Gastrocnemius medialis (tissue), 4 donors: ENCODE data around the gene PRRG1. TPM values are rescaled to one million over a fixed set of nuclear protein-coding genes. Genes with fewer than 3 reads are reported as not detected.
"Not testable (repeated sequence)": the region's sequence is repeated elsewhere in the genome, so short reads cannot be mapped to it uniquely, and the experiment has no call there.

Source experiments
- ATAC-seq, 2 donors: fragments of 150-250 bp; one replicate each; pipeline ENCODE4 v1.9.1; 2016
- DNase-seq, 2 donors: peaks; one replicate each; pipeline ENCODE4 v3.0.0-alpha.2; 2019
- H3K27ac ChIP-seq, 4 donors: fragments of 200-600 bp; sonication (generic); 1 replicate in 1 of 4; 2 replicates in 3 of 4; pipeline ENCODE4 v1.5.1; 2016 to 2018; ENCODE audit warnings: mild to moderate bottlenecking in 2 of 4, moderate library complexity in 1 of 4
- H3K27me3 ChIP-seq, 3 donors: fragments of 200-600 bp; sonication (generic) in 2 of 3; 1 replicate in 1 of 3; 2 replicates in 2 of 3; pipeline versions ENCODE4 v1.5.1 to v1.6.0; 2016 to 2019; ENCODE audit warnings: mild to moderate bottlenecking in 1 of 3, moderate library complexity in 1 of 3
- H3K36me3 ChIP-seq, 2 donors: fragments of 200-600 bp; sonication (generic) in 1 of 2; one replicate each; pipeline ENCODE4 v1.5.1; 2017 to 2018
- H3K4me1 ChIP-seq, 2 donors: fragments of 200-600 bp; sonication (generic) in 1 of 2; one replicate each; pipeline ENCODE4 v1.5.1; 2016 to 2017; ENCODE audit warnings: mild to moderate bottlenecking in 2 of 2
- H3K4me3 ChIP-seq, 4 donors: fragments of 200-600 bp; sonication (generic) in 3 of 4; 1 replicate in 1 of 4; 2 replicates in 3 of 4; pipeline ENCODE4 v1.5.1; 2016 to 2019; ENCODE audit warnings: mild to moderate bottlenecking in 2 of 4
- H3K9me3 ChIP-seq, 3 donors: fragments of 200-600 bp; sonication (generic) in 2 of 3; 1 replicate in 1 of 3; 2 replicates in 2 of 3; pipeline ENCODE4 v1.5.1; 2016 to 2019
- CTCF ChIP-seq, 5 experiments: fragments of 450-650 bp in 3 of 5; fragments of 200-600 bp in 2 of 5; sonication (generic) in 2 of 5; IDR thresholded peaks in 4 of 5; conservative IDR thresholded peaks in 1 of 5; 1 replicate in 4 of 5; 2 replicates in 1 of 5; pipeline ENCODE4 v1.5.1; 2016 to 2019; ENCODE audit warnings: antibody characterized with exemption in 5 of 5, mild to moderate bottlenecking in 3 of 5, moderate library complexity in 3 of 5
- POLR2A ChIP-seq, 2 donors: fragments of 450-650 bp; IDR thresholded peaks; one replicate each; pipeline ENCODE4 v1.6.1; 2017; ENCODE audit warnings: antibody characterized with exemption in 2 of 2, mild to moderate bottlenecking in 2 of 2, moderate library complexity in 2 of 2
- in situ Hi-C, 4 donors: fragments of 200-750 bp; cut with MboI; loops; one replicate each; pipeline versions ENCODE4 v1.15.0 to v1.8.0; 2017; ENCODE audit warnings: low sequenced_read_pairs in 4 of 4
- intact Hi-C: fragments of 100-400 bp; cut with DNase I; formaldehyde crosslinking; loops from one replicate; pipeline ENCODE4 v1.15.1; 2023; ENCODE audit warnings: low total_unique reads
- total RNA-seq, 4 donors: library from RNA; depleted of rRNA; stranded (reverse); fragments of >200 nt; gene quantifications; one replicate each; pipeline versions ENCODE4 v1.1.0 to v1.2.3, GENCODE V29; 2016

The PRRG1 gene
- total RNA-seq, 4 donors from 2014 or later: 8.2 to 20.0 (median 10.1) TPM

- no peak overlapping the region for H3K4me3 ChIP-seq
- intact Hi-C loops: no loop called here
- in situ Hi-C loops: no loop called here
- no peaks in the 10 kb centered on the region for H3K36me3 ChIP-seq
- TF ChIP-seq CTCF (IDR thresholded peaks at IDR 0.05 in 4 of 5, conservative IDR thresholded peaks at IDR 0.05 in 1 of 5) (no peak), POLR2A (IDR thresholded peaks at IDR 0.05) (no peak)
- H3K4me1 ChIP-seq: peaks cover 0 to 5% of the 10 kb centered on the region in 2 donors
- ATAC-seq: no peak
- DNase-seq: no peak
- no peaks in the 10 kb centered on the region for H3K9me3 ChIP-seq
- H3K27me3 ChIP-seq: no peaks in the 10 kb centered on the region
- H3K27ac ChIP-seq: no peak overlapping the region
Observed at GRCh38 chrX:37441377-37441776, 92.2 kb downstream of the PRRG1 start.

GRCh38 chrX:37445182-37445581 lies 96.0 kb downstream of the PRRG1 start:
- no peaks in the 10 kb centered on the region for H3K9me3 ChIP-seq
- H3K27ac ChIP-seq: no peak overlapping the region
- TF ChIP-seq CTCF (IDR thresholded peaks at IDR 0.05 in 4 of 5, conservative IDR thresholded peaks at IDR 0.05 in 1 of 5): no peak
- TF ChIP-seq POLR2A (IDR thresholded peaks at IDR 0.05): no peak
- ATAC-seq (no peak), DNase-seq (no peak)
- in situ Hi-C loops (no loop called here), intact Hi-C loops (no loop called here)
- H3K4me1 ChIP-seq: no peaks in the 10 kb centered on the region
- H3K36me3 ChIP-seq: no peaks in the 10 kb centered on the region
- no peaks in the 10 kb centered on the region for H3K27me3 ChIP-seq
- no peak overlapping the region for H3K4me3 ChIP-seq

- in situ Hi-C loops: no loop called here
- DNase-seq (no peak), ATAC-seq (no peak)
- H3K27ac ChIP-seq: no peak overlapping the region
- H3K4me3 ChIP-seq: no peak overlapping the region
- no peaks in the 10 kb centered on the region for H3K9me3 ChIP-seq
- H3K27me3 ChIP-seq: no peaks in the 10 kb centered on the region
- intact Hi-C loops: no loop called here
- peaks cover 0 to 6% of the 10 kb centered on the region in 2 donors for H3K4me1 ChIP-seq
- TF ChIP-seq POLR2A (IDR thresholded peaks at IDR 0.05) (no peak), CTCF (IDR thresholded peaks at IDR 0.05 in 4 of 5, conservative IDR thresholded peaks at IDR 0.05 in 1 of 5) (no peak)
- no peaks in the 10 kb centered on the region for H3K36me3 ChIP-seq
Observed at GRCh38 chrX:37453821-37454220, 104.7 kb downstream of the PRRG1 start.

- no peak for TF ChIP-seq CTCF (IDR thresholded peaks at IDR 0.05 in 4 of 5, conservative IDR thresholded peaks at IDR 0.05 in 1 of 5)
- no peak for TF ChIP-seq POLR2A (IDR thresholded peaks at IDR 0.05)
- Histone ChIP-seq H3K4me1 (peaks cover 0 to 6% of the 10 kb centered on the region in 2 donors), H3K36me3 (no peaks in the 10 kb centered on the region), H3K27ac (no peak overlapping the region), H3K9me3 (no peaks in the 10 kb centered on the region), H3K27me3 (no peaks in the 10 kb centered on the region), H3K4me3 (no peak overlapping the region)
- in situ Hi-C loops: no loop called here
- DNase-seq (no peak), ATAC-seq (no peak)
- intact Hi-C loops: no loop called here
Observed at GRCh38 chrX:37454537-37455285, 105.5 kb downstream of the PRRG1 start.

- Histone ChIP-seq H3K4me3 (no peak overlapping the region), H3K27ac (no peak overlapping the region), H3K9me3 (no peaks in the 10 kb centered on the region), H3K36me3 (no peaks in the 10 kb centered on the region), H3K4me1 (peaks cover 0 to 6% of the 10 kb centered on the region in 2 donors), H3K27me3 (no peaks in the 10 kb centered on the region)
- intact Hi-C loops: no loop called here
- in situ Hi-C loops: no loop called here
- TF ChIP-seq POLR2A (IDR thresholded peaks at IDR 0.05) (no peak), CTCF (IDR thresholded peaks at IDR 0.05 in 4 of 5, conservative IDR thresholded peaks at IDR 0.05 in 1 of 5) (no peak)
- DNase-seq: no peak
- no peak for ATAC-seq
Observed at GRCh38 chrX:37455381-37455780, 106.2 kb downstream of the PRRG1 start.

GRCh38 chrX:37460285-37460684 lies 111.1 kb downstream of the PRRG1 start:
- ATAC-seq, H3K4me1 ChIP-seq, H3K27me3 ChIP-seq, H3K9me3 ChIP-seq, H3K27ac ChIP-seq, in situ Hi-C loops, H3K4me3 ChIP-seq, H3K36me3 ChIP-seq, intact Hi-C loops, DNase-seq: not testable (repeated sequence)
